ENCODE data around the gene ENAH. TPM values are rescaled to one million over a fixed set of nuclear protein-coding genes. Genes with fewer than 3 reads are reported as not detected.

ENAH gene
- total and polyA plus RNA-seq, 2 donors (not counting 1 experiment from before 2014, with no cell fraction given), result 1.3 to 1.6 TPM

GRCh38 chr1:225483818-225484656, 168.9 kb downstream of the ENAH start:
- H3K27me3 Mint-ChIP-seq, result peaks cover under 1% of the 10 kb centered on the region
- Histone ChIP-seq H4K20me1 (ENCODE audit: control insufficient read depth, insufficient read depth, low read length, poor library complexity, severe bottlenecking) (no peaks in the 10 kb centered on the region), H3K36me3 (replicated peaks in 1 of 2; ENCODE audit: control extremely low read depth in 1 of 2, control insufficient read depth in 1 of 2, extremely low read depth in 1 of 2, insufficient read depth in 2 of 2, low read length in 1 of 2) (no peaks in the 10 kb centered on the region), H3K9me3 (ENCODE audit: control extremely low read depth in 1 of 3, control insufficient read depth in 2 of 3, insufficient read depth in 1 of 3, low read length in 2 of 3) (no peaks in the 10 kb centered on the region), H3K4me3 (ENCODE audit: control extremely low read depth in 1 of 5, extremely low read depth in 1 of 5, insufficient read depth in 1 of 5, low read depth in 2 of 5, low read length in 4 of 5) (no peak overlapping the region), H3K79me2 (ENCODE audit: control insufficient read depth, insufficient read depth, low read length) (no peaks in the 10 kb centered on the region), H3K9ac (ENCODE audit: low read length) (no peak overlapping the region), H3K4me2 (replicated peaks; ENCODE audit: low read depth, low read length, poor library complexity, severe bottlenecking) (no peak overlapping the region), H3K4me1 (ENCODE audit: control insufficient read depth in 2 of 2, insufficient read depth in 2 of 2, low read length in 2 of 2) (peaks cover 27 to 31% of the 10 kb centered on the region in 2 donors), H3K27ac (ENCODE audit: low read length in 2 of 2) (no peak overlapping the region), H2AFZ (ENCODE audit: insufficient read depth, low read depth, low read length, poor library complexity, severe bottlenecking) (no peak overlapping the region), H3K27me3 (replicated peaks in 1 of 4; ENCODE audit: control extremely low read depth in 1 of 4, control insufficient read depth in 3 of 4, insufficient read depth in 4 of 4, low read length in 3 of 4) (no peaks in the 10 kb centered on the region)
- no peak overlapping the region for H3K27ac Mint-ChIP-seq
- 94% methylated on average over 16 of the region's 23 CpGs for WGBS (ENCODE audit: insufficient coverage)
- H3K4me1 Mint-ChIP-seq, result peaks cover 35% of the 10 kb centered on the region
- H3K9me3 Mint-ChIP-seq (ENCODE audit: insufficient read depth), result no peaks in the 10 kb centered on the region
- TF ChIP-seq, protein P1, sequence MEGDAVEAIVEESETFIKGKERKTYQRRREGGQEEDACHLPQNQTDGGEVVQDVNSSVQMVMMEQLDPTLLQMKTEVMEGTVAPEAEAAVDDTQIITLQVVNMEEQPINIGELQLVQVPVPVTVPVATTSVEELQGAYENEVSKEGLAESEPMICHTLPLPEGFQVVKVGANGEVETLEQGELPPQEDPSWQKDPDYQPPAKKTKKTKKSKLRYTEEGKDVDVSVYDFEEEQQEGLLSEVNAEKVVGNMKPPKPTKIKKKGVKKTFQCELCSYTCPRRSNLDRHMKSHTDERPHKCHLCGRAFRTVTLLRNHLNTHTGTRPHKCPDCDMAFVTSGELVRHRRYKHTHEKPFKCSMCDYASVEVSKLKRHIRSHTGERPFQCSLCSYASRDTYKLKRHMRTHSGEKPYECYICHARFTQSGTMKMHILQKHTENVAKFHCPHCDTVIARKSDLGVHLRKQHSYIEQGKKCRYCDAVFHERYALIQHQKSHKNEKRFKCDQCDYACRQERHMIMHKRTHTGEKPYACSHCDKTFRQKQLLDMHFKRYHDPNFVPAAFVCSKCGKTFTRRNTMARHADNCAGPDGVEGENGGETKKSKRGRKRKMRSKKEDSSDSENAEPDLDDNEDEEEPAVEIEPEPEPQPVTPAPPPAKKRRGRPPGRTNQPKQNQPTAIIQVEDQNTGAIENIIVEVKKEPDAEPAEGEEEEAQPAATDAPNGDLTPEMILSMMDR (IDR thresholded peaks at IDR 0.05), result no peak
- TF ChIP-seq EZH2 (IDR thresholded peaks at IDR 0.05; ENCODE audit: borderline replicate concordance, insufficient read depth, low read depth, low read length, poor library complexity, severe bottlenecking), result no peak
- ATAC-seq (ENCODE audit: low read depth) (no peak), DNase-seq (no peak)
- POLR2A ChIA-PET, result no interaction called here
- CTCF ChIA-PET, result interaction anchor here (1.8 to 3.9 kb wide), 2 partner anchors 288 to 491 kb away, joined by 4 to 13 read pairs; no protein-coding TSS in a partner anchor
- H3K4me3 Mint-ChIP-seq, result no peak overlapping the region
- intact Hi-C loops (cut with micrococcal nuclease), result no loop called here

- intact Hi-C loops (cut with micrococcal nuclease), result no loop called here
- H3K4me2 ChIP-seq (replicated peaks; ENCODE audit: low read depth, low read length, poor library complexity, severe bottlenecking), result no peak overlapping the region
Measured at GRCh38 chr1:225482421-225482950, 170.4 kb downstream of the ENAH start.

More at GRCh38 chr1:225482421-225482950, 170.4 kb downstream of the ENAH start:
- Histone ChIP-seq H3K36me3 (replicated peaks in 1 of 2; ENCODE audit: control extremely low read depth in 1 of 2, control insufficient read depth in 1 of 2, extremely low read depth in 1 of 2, insufficient read depth in 2 of 2, low read length in 1 of 2) (no peaks in the 10 kb centered on the region), H2AFZ (ENCODE audit: insufficient read depth, low read depth, low read length, poor library complexity, severe bottlenecking) (no peak overlapping the region), H3K27me3 (replicated peaks in 1 of 4; ENCODE audit: control extremely low read depth in 1 of 4, control insufficient read depth in 3 of 4, insufficient read depth in 4 of 4, low read length in 3 of 4) (no peaks in the 10 kb centered on the region), H3K4me1 (ENCODE audit: control insufficient read depth in 2 of 2, insufficient read depth in 2 of 2, low read length in 2 of 2) (peaks cover 42 to 47% of the 10 kb centered on the region in 2 donors), H3K27ac (ENCODE audit: low read length in 2 of 2) (no peak overlapping the region), H3K79me2 (ENCODE audit: control insufficient read depth, insufficient read depth, low read length) (no peaks in the 10 kb centered on the region), H4K20me1 (ENCODE audit: control insufficient read depth, insufficient read depth, low read length, poor library complexity, severe bottlenecking) (no peaks in the 10 kb centered on the region), H3K9ac (ENCODE audit: low read length) (no peak overlapping the region), H3K9me3 (ENCODE audit: control extremely low read depth in 1 of 3, control insufficient read depth in 2 of 3, insufficient read depth in 1 of 3, low read length in 2 of 3) (peaks cover 0 to 2% (median 0%) of the 10 kb centered on the region in 3 donors), H3K4me3 (ENCODE audit: control extremely low read depth in 1 of 5, extremely low read depth in 1 of 5, insufficient read depth in 1 of 5, low read depth in 2 of 5, low read length in 4 of 5) (no peak overlapping the region)
- TF ChIP-seq EZH2 (IDR thresholded peaks at IDR 0.05; ENCODE audit: borderline replicate concordance, insufficient read depth, low read depth, low read length, poor library complexity, severe bottlenecking), result no peak
- TF ChIP-seq, protein P1 (IDR thresholded peaks at IDR 0.05), result no peak
- ChIA-PET CTCF (interaction anchor here (0.8 to 5.2 kb wide), 12 partner anchors 8 to 643 kb away, joined by 3 to 35 read pairs (median 8); partner anchors contain the start of gene SRP9), POLR2A (no interaction called here)
- Mint-ChIP-seq H3K4me3 (no peak overlapping the region), H3K4me1 (peaks cover 49% of the 10 kb centered on the region), H3K27ac (no peak overlapping the region), H3K27me3 (no peaks in the 10 kb centered on the region), H3K9me3 (ENCODE audit: insufficient read depth) (no peaks in the 10 kb centered on the region)
- 99% methylated on average over 9 of the region's 10 CpGs for WGBS (ENCODE audit: insufficient coverage)
- DNase-seq (no peak), ATAC-seq (ENCODE audit: low read depth) (no peak)

Measured in B cell (primary cell).